K562 (cell line): Measurements from ENCODE around the gene SEC24C. TPM values are rescaled to one million over a fixed set of nuclear protein-coding genes. Genes with fewer than 3 reads are reported as not detected.
A peak's percentile ranks its signal among the peaks of the same experiment; 100 is the strongest.

ENCODE experiments used
- CCNT2 ChIP-seq: IDR thresholded peaks from 2 replicates; pipeline ENCODE4 v1.6.1; 2011; ENCODE audit warnings: borderline replicate concordance, low read depth, mild to moderate bottlenecking, moderate library complexity, mixed read lengths, low read length; ENCODE audit not compliant: insufficient read length; ENCODE audit errors: extremely low read depth
- CTBP1 ChIP-seq: fragments of 450-650 bp; IDR thresholded peaks from 2 replicates; pipeline ENCODE4 v1.6.1; 2016; ENCODE audit warnings: borderline replicate concordance
- KLF16 ChIP-seq: IDR thresholded peaks from 2 replicates; pipeline ENCODE4 v1.6.1; 2016; ENCODE audit warnings: antibody characterized with exemption
- MECOM ChIP-seq: fragments of 250-450 bp; sonication (Bioruptor Pico); IDR thresholded peaks from 2 replicates; pipeline ENCODE4 v1.8.0; 2022; ENCODE audit warnings: inconsistent platforms
- MYC ChIP-seq, 2 experiments: fragments of 250-450 bp in 1 of 2; sonication (Bioruptor Pico) in 1 of 2; IDR thresholded peaks; 2 replicates each; pipeline versions ENCODE4 v1.5.1 to v1.6.1; 2012 to 2021; ENCODE audit warnings: low read depth in 2 of 2, borderline replicate concordance in 1 of 2, improper control_type of control experiment in 1 of 2, low read length in 1 of 2, mild to moderate bottlenecking in 1 of 2, moderate library complexity in 1 of 2
- ZBTB7A ChIP-seq: IDR thresholded peaks from 2 replicates; pipeline ENCODE4 v1.6.1; 2011; ENCODE audit warnings: low read depth, mild to moderate bottlenecking, low read length, moderate library complexity, borderline replicate concordance; ENCODE audit not compliant: control insufficient read depth
- ZFX ChIP-seq: sonication (generic); formaldehyde crosslinking; IDR thresholded peaks from 2 replicates; pipeline ENCODE4 v1.8.0; 2022; ENCODE audit warnings: mild to moderate bottlenecking, missing genetic modification reagents, moderate library complexity
- ZNF589 ChIP-seq: fragments of 200-800 bp; sonication (Bioruptor generic); IDR thresholded peaks from 2 replicates; pipeline ENCODE4 v1.6.1; 2016; ENCODE audit warnings: low read depth, missing genetic modification characterization, missing compliant biosample characterization
- ZNF655 ChIP-seq: fragments of 250-450 bp; sonication (Bioruptor Pico); IDR thresholded peaks from 2 replicates; pipeline ENCODE4 v1.5.0; 2021
- polyA plus RNA-seq, 8 experiments: library from polyadenylated mRNA; depleted of rRNA in 4 of 8; stranded (reverse) in 5 of 8; unstranded in 3 of 8; fragments of >200 nt; fragmentation: Nextera tagmentation in 2 of 8; fragmentation: Illumina TruSeq in 1 of 8; extraction: Ambion mirVana in 2 of 8; extraction: Trizol in 1 of 8; gene quantifications; 2 replicates each; pipeline versions ENCODE4 v1.2.1 to v1.2.3, GENCODE V29; 2011 to 2014; ENCODE audit warnings: inconsistent platforms in 1 of 8, missing spikeins in 1 of 8
- total RNA-seq, 7 experiments: library from RNA; depleted of rRNA in 6 of 7; stranded (reverse); fragments of >200 nt in 6 of 7; fragmentation: Illumina TruSeq in 2 of 7; extraction: Trizol in 2 of 7; gene quantifications; 2 replicates each; pipeline versions ENCODE4 v1.2.1 to v1.2.3, GENCODE V29; 2011 to 2021; ENCODE audit warnings: low replicate concordance in 1 of 7
- TF ChIP-seq, protein P1 (sequence below): fragments of 450-650 bp; IDR thresholded peaks from 2 replicates; pipeline ENCODE4 v1.6.1; 2017; ENCODE audit warnings: antibody characterized with exemption, mild to moderate bottlenecking
- TF ChIP-seq, protein P2 (sequence below), 2 experiments: fragments of 450-650 bp; IDR thresholded peaks; 2 replicates each; pipeline ENCODE4 v1.6.1; 2018; ENCODE audit warnings: mild to moderate bottlenecking in 2 of 2, low read depth in 1 of 2; ENCODE audit not compliant: partially characterized antibody in 2 of 2
- TF ChIP-seq, protein P3 (sequence below), 2 experiments: IDR thresholded peaks in 1 of 2; conservative IDR thresholded peaks in 1 of 2; 2 replicates each; pipeline ENCODE4 v1.6.1; 2016; ENCODE audit warnings: low read depth in 2 of 2, mild to moderate bottlenecking in 1 of 2, missing compliant biosample characterization in 1 of 2, missing genetic modification characterization in 1 of 2, moderate library complexity in 1 of 2

Gene SEC24C
- total and polyA plus RNA-seq, 9 of the 15 experiments (the other 6 are each of a cell fraction or from before 2014, with no cell fraction given), result 19.0 to 115 (median 70.5) TPM

DNA sequence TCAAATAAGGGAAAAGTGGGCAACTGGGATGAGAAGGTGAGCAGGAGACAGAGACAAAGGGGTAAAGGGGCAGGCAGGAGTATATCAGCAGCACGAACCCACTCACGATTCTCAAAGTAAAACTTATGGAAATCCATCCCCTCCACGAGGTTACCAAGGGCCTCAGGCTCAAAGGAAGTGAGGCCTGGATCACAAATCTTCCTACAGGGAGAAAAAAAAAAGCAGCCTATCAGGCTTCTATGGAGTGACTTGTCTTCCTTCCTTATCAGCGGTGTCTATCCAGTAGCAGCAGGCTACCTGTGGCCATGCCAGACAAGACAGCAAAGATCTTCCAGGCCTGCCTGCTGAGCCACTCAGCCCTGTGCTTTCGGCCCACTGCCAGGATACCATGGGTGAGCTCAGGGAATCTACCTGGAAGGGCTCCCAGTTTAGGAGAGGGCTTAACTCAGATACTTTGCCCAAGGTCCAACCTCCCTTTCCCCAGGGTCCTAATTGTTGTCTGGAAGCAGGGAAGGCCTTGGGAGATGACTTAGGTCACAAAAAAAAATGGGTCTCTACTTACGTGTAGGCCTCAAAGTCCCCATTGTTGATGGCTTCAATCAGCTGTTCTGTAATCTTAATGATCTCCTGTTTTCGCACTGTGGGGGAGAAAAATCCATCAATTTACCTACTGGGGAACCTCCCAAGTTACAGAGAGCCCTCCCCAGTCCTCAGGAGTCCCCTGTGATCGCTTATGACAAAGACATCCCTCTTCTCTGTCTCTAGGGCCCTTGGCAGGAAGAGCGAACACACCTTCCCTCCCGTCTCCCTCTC, 73.0 kb downstream of the SEC24C start (continued):
- TF ChIP-seq, protein P1, sequence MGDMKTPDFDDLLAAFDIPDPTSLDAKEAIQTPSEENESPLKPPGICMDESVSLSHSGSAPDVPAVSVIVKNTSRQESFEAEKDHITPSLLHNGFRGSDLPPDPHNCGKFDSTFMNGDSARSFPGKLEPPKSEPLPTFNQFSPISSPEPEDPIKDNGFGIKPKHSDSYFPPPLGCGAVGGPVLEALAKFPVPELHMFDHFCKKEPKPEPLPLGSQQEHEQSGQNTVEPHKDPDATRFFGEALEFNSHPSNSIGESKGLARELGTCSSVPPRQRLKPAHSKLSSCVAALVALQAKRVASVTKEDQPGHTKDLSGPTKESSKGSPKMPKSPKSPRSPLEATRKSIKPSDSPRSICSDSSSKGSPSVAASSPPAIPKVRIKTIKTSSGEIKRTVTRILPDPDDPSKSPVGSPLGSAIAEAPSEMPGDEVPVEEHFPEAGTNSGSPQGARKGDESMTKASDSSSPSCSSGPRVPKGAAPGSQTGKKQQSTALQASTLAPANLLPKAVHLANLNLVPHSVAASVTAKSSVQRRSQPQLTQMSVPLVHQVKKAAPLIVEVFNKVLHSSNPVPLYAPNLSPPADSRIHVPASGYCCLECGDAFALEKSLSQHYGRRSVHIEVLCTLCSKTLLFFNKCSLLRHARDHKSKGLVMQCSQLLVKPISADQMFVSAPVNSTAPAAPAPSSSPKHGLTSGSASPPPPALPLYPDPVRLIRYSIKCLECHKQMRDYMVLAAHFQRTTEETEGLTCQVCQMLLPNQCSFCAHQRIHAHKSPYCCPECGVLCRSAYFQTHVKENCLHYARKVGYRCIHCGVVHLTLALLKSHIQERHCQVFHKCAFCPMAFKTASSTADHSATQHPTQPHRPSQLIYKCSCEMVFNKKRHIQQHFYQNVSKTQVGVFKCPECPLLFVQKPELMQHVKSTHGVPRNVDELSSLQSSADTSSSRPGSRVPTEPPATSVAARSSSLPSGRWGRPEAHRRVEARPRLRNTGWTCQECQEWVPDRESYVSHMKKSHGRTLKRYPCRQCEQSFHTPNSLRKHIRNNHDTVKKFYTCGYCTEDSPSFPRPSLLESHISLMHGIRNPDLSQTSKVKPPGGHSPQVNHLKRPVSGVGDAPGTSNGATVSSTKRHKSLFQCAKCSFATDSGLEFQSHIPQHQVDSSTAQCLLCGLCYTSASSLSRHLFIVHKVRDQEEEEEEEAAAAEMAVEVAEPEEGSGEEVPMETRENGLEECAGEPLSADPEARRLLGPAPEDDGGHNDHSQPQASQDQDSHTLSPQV, result peak; percentile 72
- no peak for TF ChIP-seq ZNF655 (CRISPR knock-in tag)
- peak; percentile 59; the same call in 1 of the 2 replicates for TF ChIP-seq CTBP1
- TF ChIP-seq, protein P2, sequence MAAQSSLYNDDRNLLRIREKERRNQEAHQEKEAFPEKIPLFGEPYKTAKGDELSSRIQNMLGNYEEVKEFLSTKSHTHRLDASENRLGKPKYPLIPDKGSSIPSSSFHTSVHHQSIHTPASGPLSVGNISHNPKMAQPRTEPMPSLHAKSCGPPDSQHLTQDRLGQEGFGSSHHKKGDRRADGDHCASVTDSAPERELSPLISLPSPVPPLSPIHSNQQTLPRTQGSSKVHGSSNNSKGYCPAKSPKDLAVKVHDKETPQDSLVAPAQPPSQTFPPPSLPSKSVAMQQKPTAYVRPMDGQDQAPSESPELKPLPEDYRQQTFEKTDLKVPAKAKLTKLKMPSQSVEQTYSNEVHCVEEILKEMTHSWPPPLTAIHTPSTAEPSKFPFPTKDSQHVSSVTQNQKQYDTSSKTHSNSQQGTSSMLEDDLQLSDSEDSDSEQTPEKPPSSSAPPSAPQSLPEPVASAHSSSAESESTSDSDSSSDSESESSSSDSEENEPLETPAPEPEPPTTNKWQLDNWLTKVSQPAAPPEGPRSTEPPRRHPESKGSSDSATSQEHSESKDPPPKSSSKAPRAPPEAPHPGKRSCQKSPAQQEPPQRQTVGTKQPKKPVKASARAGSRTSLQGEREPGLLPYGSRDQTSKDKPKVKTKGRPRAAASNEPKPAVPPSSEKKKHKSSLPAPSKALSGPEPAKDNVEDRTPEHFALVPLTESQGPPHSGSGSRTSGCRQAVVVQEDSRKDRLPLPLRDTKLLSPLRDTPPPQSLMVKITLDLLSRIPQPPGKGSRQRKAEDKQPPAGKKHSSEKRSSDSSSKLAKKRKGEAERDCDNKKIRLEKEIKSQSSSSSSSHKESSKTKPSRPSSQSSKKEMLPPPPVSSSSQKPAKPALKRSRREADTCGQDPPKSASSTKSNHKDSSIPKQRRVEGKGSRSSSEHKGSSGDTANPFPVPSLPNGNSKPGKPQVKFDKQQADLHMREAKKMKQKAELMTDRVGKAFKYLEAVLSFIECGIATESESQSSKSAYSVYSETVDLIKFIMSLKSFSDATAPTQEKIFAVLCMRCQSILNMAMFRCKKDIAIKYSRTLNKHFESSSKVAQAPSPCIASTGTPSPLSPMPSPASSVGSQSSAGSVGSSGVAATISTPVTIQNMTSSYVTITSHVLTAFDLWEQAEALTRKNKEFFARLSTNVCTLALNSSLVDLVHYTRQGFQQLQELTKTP (IDR thresholded peaks at IDR 0.05; ENCODE audit: low read depth in 1 of 2, partially characterized antibody in 2 of 2), result no peak
- TF ChIP-seq, protein P3, sequence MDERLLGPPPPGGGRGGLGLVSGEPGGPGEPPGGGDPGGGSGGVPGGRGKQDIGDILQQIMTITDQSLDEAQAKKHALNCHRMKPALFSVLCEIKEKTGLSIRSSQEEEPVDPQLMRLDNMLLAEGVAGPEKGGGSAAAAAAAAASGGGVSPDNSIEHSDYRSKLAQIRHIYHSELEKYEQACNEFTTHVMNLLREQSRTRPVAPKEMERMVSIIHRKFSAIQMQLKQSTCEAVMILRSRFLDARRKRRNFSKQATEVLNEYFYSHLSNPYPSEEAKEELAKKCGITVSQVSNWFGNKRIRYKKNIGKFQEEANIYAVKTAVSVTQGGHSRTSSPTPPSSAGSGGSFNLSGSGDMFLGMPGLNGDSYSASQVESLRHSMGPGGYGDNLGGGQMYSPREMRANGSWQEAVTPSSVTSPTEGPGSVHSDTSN (CRISPR knock-in tag; IDR thresholded peaks at IDR 0.05; ENCODE audit: low read depth), result no peak
- TF ChIP-seq, protein P3 (tag; conservative IDR thresholded peaks at IDR 0.05; ENCODE audit: low read depth), result no peak
- TF ChIP-seq MYC (IDR thresholded peaks at IDR 0.05; ENCODE audit: low read depth, low read length), result peak; percentile 25; the same call in 1 of the 2 replicates
- no peak for TF ChIP-seq MYC (CRISPR knock-in tag; IDR thresholded peaks at IDR 0.05; ENCODE audit: borderline replicate concordance, low read depth)
- TF ChIP-seq ZFX (CRISPR knock-in tag), result peak; percentile 53
- TF ChIP-seq MECOM, result peak; percentile 82
- TF ChIP-seq KLF16, result no peak
- TF ChIP-seq CCNT2, result no peak
- no peak for TF ChIP-seq ZBTB7A
- TF ChIP-seq ZNF589 (CRISPR knock-in tag), result peak; percentile 78
